Measurements from ENCODE around the gene NXPH1.

Gene NXPH1

GRCh38 chr7:8433477-8434289 lies at the start of gene NXPH1:
NXPH1 (plus strand) TSS chr7:8433609.
- DNase-seq = no peak

GRCh38 chr7:8384901-8385300 lies 48.5 kb upstream of the NXPH1 start:
- DNase-seq = no peak

GRCh38 chr7:8386926-8387550 lies 46.4 kb upstream of the NXPH1 start:
- DNase-seq = no peak

GRCh38 chr7:8387551-8388256 lies 45.7 kb upstream of the NXPH1 start:
- DNase-seq = no peak

GRCh38 chr7:8388257-8388625 lies 45.2 kb upstream of the NXPH1 start:
- DNase-seq = no peak

GRCh38 chr7:8389593-8390261 lies 43.7 kb upstream of the NXPH1 start:
- DNase-seq = no peak

- no peak for DNase-seq
Measured at GRCh38 chr7:8390262-8390626, 43.2 kb upstream of the NXPH1 start.

GRCh38 chr7:8391353-8392062 lies 41.9 kb upstream of the NXPH1 start:
- DNase-seq = no peak

- no peak for DNase-seq
Measured at GRCh38 chr7:8396294-8396693, 37.1 kb upstream of the NXPH1 start.

GRCh38 chr7:8408871-8409270 lies 24.5 kb upstream of the NXPH1 start:
- no peak for DNase-seq

- DNase-seq = no peak
Measured at GRCh38 chr7:8411103-8411502, 22.3 kb upstream of the NXPH1 start.

- no peak for DNase-seq
Measured at GRCh38 chr7:8413600-8413999, 19.8 kb upstream of the NXPH1 start.

GRCh38 chr7:8418629-8419245 lies 14.7 kb upstream of the NXPH1 start:
- DNase-seq = peak; percentile 67

- DNase-seq = no peak
Measured at GRCh38 chr7:8422177-8422576, 11.2 kb upstream of the NXPH1 start.

GRCh38 chr7:8423057-8423456 lies 10.4 kb upstream of the NXPH1 start:
- no peak for DNase-seq

GRCh38 chr7:8425223-8425622 lies 8.2 kb upstream of the NXPH1 start:
- no peak for DNase-seq

GRCh38 chr7:8430643-8431042 lies 2.8 kb upstream of the NXPH1 start:
- DNase-seq = no peak

- no peak for DNase-seq
Measured at GRCh38 chr7:8434290-8435002, 1.0 kb downstream of the NXPH1 start.

- DNase-seq = no peak
Measured at GRCh38 chr7:8435095-8435494, 1.7 kb downstream of the NXPH1 start.

- DNase-seq = no peak
Measured at GRCh38 chr7:8435590-8436545, 2.5 kb downstream of the NXPH1 start.

Data from activated effector memory CD4-positive, alpha-beta T cell treated with anti-CD3 and anti-CD28 coated beads, Interleukin-2, amount 50 U/mL, for 16 hours (primary cell).